GM19099 (cell line): ENCODE results near the gene ZNF750.

Source experiments
- POLR2A ChIP-seq: IDR thresholded peaks from 3 replicates; pipeline ENCODE4 v1.6.1; 2011; ENCODE audit warnings: low read depth; ENCODE audit not compliant: insufficient read length; ENCODE audit errors: extremely low read depth

Gene ZNF750

GRCh38 chr17:82839617-82840292, at the start of gene ZNF750:
Gene ZNF750 (minus strand): TSS chr17:82840022. CDS start chr17:82832454, 7,568 bp downstream.
- no peak for TF ChIP-seq POLR2A

GRCh38 chr17:82888583-82889495, 49.0 kb upstream of the ZNF750 start:
- TF ChIP-seq POLR2A, result no peak

- TF ChIP-seq POLR2A, result no peak
Measured at GRCh38 chr17:82887255-82888164, 47.7 kb upstream of the ZNF750 start.

GRCh38 chr17:82884970-82885353, 45.1 kb upstream of the ZNF750 start:
- no peak for TF ChIP-seq POLR2A

GRCh38 chr17:82884341-82884969, 44.6 kb upstream of the ZNF750 start:
- no peak for TF ChIP-seq POLR2A

- no peak for TF ChIP-seq POLR2A
Measured at GRCh38 chr17:82883419-82884031, 43.7 kb upstream of the ZNF750 start.

- no peak for TF ChIP-seq POLR2A
Measured at GRCh38 chr17:82882715-82883418, 43.0 kb upstream of the ZNF750 start.

- no peak for TF ChIP-seq POLR2A
Measured at GRCh38 chr17:82881900-82882714, 42.3 kb upstream of the ZNF750 start.

GRCh38 chr17:82881324-82881823, 41.6 kb upstream of the ZNF750 start:
- TF ChIP-seq POLR2A, result no peak

- TF ChIP-seq POLR2A, result no peak
Measured at GRCh38 chr17:82880620-82881323, 41.0 kb upstream of the ZNF750 start.

- TF ChIP-seq POLR2A, result no peak
Measured at GRCh38 chr17:82879241-82879640, 39.4 kb upstream of the ZNF750 start.

GRCh38 chr17:82878527-82878926, 38.7 kb upstream of the ZNF750 start:
- TF ChIP-seq POLR2A, result no peak
